B cell (primary cell): ENCODE results near the gene RPS6KA4. TPM values are rescaled to one million over a fixed set of nuclear protein-coding genes. Genes with fewer than 3 reads are reported as not detected.

ENCODE experiments used
- ATAC-seq: fragments of 200-7000 bp; cut with Tn5 transposase; one replicate; pipeline ENCODE4 v1.10.0; 2021; ENCODE audit warnings: low read depth, mild to moderate bottlenecking, moderate number of reproducible peaks, moderate library complexity
- CTCF ChIA-PET: fragments of 350-600 bp; sonication (Branson Sonifier 250); formaldehyde crosslinking; loops from one replicate; lab custom pipeline; 2021; ENCODE audit warnings: antibody characterized with exemption, inconsistent platforms; lab: Charles Lee
- POLR2A ChIA-PET: fragments of 350-600 bp; sonication (Branson Sonifier 250); formaldehyde crosslinking; loops from one replicate; lab custom pipeline; 2021; ENCODE audit warnings: antibody characterized with exemption; lab: Charles Lee
- DNase-seq: peaks from one replicate; pipeline ENCODE4 v3.0.0; 2013
- H2AFZ ChIP-seq: 2 replicates; pipeline ENCODE4 v1.6.1; 2012; ENCODE audit warnings: mild to moderate bottlenecking, low read depth, low read length; ENCODE audit not compliant: insufficient read depth, poor library complexity, severe bottlenecking
- H3K27ac ChIP-seq, 2 donors: 1 replicate in 1 of 2; 2 replicates in 1 of 2; pipeline ENCODE4 v1.5.1; 2012 to 2013; ENCODE audit warnings: low read length in 2 of 2, mild to moderate bottlenecking in 2 of 2, moderate library complexity in 1 of 2
- H3K27me3 ChIP-seq, 4 experiments: fragments of 200-600 bp in 1 of 4; sonication (generic) in 1 of 4; replicated peaks in 1 of 4; 1 replicate in 2 of 4; 2 replicates in 2 of 4; pipeline versions ENCODE4 v1.6.1 to v1.7.0; 2013 to 2016; ENCODE audit warnings: low read length in 3 of 4, mild to moderate bottlenecking in 2 of 4, mixed read lengths in 1 of 4, moderate library complexity in 1 of 4; ENCODE audit not compliant: insufficient read depth in 4 of 4, control insufficient read depth in 3 of 4; ENCODE audit errors: control extremely low read depth in 1 of 4
- H3K36me3 ChIP-seq, 2 experiments: replicated peaks in 1 of 2; 1 replicate in 1 of 2; 2 replicates in 1 of 2; pipeline versions ENCODE4 v1.6.1 to v1.7.1; 2013; ENCODE audit warnings: low read length in 1 of 2; ENCODE audit not compliant: insufficient read depth in 2 of 2, control insufficient read depth in 1 of 2; ENCODE audit errors: control extremely low read depth in 1 of 2, extremely low read depth in 1 of 2
- H3K4me1 ChIP-seq, 2 donors: fragments of 200-600 bp in 1 of 2; sonication (generic) in 1 of 2; 1 replicate in 1 of 2; 2 replicates in 1 of 2; pipeline versions ENCODE4 v1.5.1 to v1.6.1; 2013 to 2017; ENCODE audit warnings: low read length in 2 of 2; ENCODE audit not compliant: control insufficient read depth in 2 of 2, insufficient read depth in 2 of 2
- H3K4me2 ChIP-seq: replicated peaks from 2 replicates; pipeline ENCODE3; 2012; ENCODE audit warnings: mild to moderate bottlenecking, low read depth, low read length; ENCODE audit not compliant: poor library complexity, severe bottlenecking
- H3K4me3 ChIP-seq, 5 experiments: fragments of 200-600 bp in 1 of 5; sonication (generic) in 1 of 5; 1 replicate in 3 of 5; 2 replicates in 2 of 5; pipeline versions ENCODE4 v1.5.1 to v1.7.0; 2011 to 2016; ENCODE audit warnings: low read length in 4 of 5, mild to moderate bottlenecking in 4 of 5, low read depth in 2 of 5, control low read depth in 1 of 5, moderate library complexity in 1 of 5; ENCODE audit not compliant: insufficient read depth in 1 of 5; ENCODE audit errors: control extremely low read depth in 1 of 5, extremely low read depth in 1 of 5
- H3K79me2 ChIP-seq: fragments of 200-600 bp; sonication (generic); one replicate; pipeline ENCODE4 v1.6.0; 2016; ENCODE audit warnings: low read length; ENCODE audit not compliant: control insufficient read depth, insufficient read depth
- H3K9ac ChIP-seq: fragments of 200-600 bp; sonication (generic); 2 replicates; pipeline ENCODE4 v1.6.1; 2017; ENCODE audit warnings: mild to moderate bottlenecking, low read length, moderate library complexity
- H3K9me3 ChIP-seq, 3 donors: one replicate each; pipeline versions ENCODE4 v1.6.1 to v1.7.1; 2013; ENCODE audit warnings: low read length in 2 of 3; ENCODE audit not compliant: control insufficient read depth in 2 of 3, insufficient read depth in 1 of 3; ENCODE audit errors: control extremely low read depth in 1 of 3
- H4K20me1 ChIP-seq: 2 replicates; pipeline ENCODE4 v1.6.0; 2012; ENCODE audit warnings: mild to moderate bottlenecking, low read length; ENCODE audit not compliant: insufficient read depth, control insufficient read depth, poor library complexity, severe bottlenecking
- H3K27ac Mint-ChIP-seq: one replicate; pipeline ENCODE4 v1.8.0; 2021; ENCODE audit warnings: mixed read lengths
- H3K27me3 Mint-ChIP-seq: one replicate; pipeline ENCODE4 v1.8.0; 2021; ENCODE audit warnings: mixed read lengths
- H3K4me1 Mint-ChIP-seq: one replicate; pipeline ENCODE4 v1.8.0; 2021; ENCODE audit warnings: mixed read lengths
- H3K4me3 Mint-ChIP-seq: one replicate; pipeline ENCODE4 v1.8.0; 2021; ENCODE audit warnings: mixed read lengths
- H3K9me3 Mint-ChIP-seq: one replicate; pipeline ENCODE4 v1.8.0; 2022; ENCODE audit warnings: mixed read lengths; ENCODE audit not compliant: insufficient read depth
- EZH2 ChIP-seq: IDR thresholded peaks from 2 replicates; pipeline ENCODE4 v1.6.1; 2012; ENCODE audit warnings: borderline replicate concordance, low read depth, mild to moderate bottlenecking, moderate library complexity, low read length; ENCODE audit not compliant: insufficient read depth, poor library complexity, severe bottlenecking
- WGBS: methylation state at CpG from one replicate; pipeline ENCODE4 v1.1.5; 2013; ENCODE audit warnings: missing lambda C conversion rate; ENCODE audit not compliant: insufficient coverage; 5-methylcytosine and 5-hydroxymethylcytosine counted together
- intact Hi-C: fragments of 100-400 bp; cut with micrococcal nuclease; formaldehyde crosslinking; loops from one replicate; pipeline ENCODE4 v1.10.0; 2022
- polyA plus RNA-seq: library from polyadenylated mRNA; depleted of rRNA; stranded (reverse); fragments of >200 nt; gene quantifications from 2 replicates; pipeline ENCODE4 v1.2.3, GENCODE V29; 2012
- total RNA-seq, 2 donors: library from RNA; stranded (reverse); fragments of 120-200 nt in 1 of 2; gene quantifications; 1 replicate in 1 of 2; 2 replicates in 1 of 2; pipeline versions ENCODE4 v1.2.3 to v1.2.4, GENCODE V29; 2013 to 2022
- TF ChIP-seq, protein P1 (sequence below): fragments of 200-600 bp; IDR thresholded peaks from one replicate; pipeline ENCODE4 v1.8.0; 2022; ENCODE audit warnings: antibody characterized with exemption, mild to moderate bottlenecking

Gene RPS6KA4
- total and polyA plus RNA-seq, 2 donors (not counting 1 experiment from before 2014, with no cell fraction given) = 22.6 to 32.5 TPM

DNA sequence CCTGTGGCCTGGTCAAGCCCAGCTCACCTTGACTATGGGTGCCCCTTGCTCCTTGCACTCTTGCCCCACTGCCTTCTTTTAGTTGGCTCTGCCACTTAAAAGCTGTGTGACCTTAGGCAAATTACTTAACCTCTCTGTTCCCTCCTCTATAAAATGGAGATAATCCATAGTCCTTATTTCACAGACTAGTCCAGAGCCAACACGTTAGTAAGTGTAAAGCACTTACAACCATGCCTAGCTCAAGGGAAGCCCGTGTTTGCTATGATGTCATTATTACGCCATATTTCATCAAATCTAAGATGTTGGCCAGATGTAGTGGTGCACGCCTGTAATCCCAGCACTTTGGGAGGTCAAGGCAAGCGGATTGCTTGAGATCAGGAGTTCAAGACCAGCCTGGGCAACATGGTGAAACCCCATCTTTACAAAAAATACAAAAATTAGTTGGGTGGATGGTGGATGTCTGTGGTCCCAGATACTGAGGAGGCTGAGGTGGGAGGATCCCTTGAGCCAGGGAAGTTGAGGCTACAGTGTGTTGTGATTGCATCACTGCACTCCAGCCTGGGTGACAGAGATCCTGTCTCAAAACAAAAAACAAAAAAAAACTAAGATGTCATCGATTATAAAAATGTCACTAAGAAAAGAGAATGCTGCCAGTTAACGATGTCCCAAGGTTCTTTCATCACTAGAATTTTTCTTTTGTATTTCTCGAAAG, 21.3 kb upstream of the RPS6KA4 start:
- Histone ChIP-seq H3K4me2 (no peak overlapping the region), H2AFZ (no peak overlapping the region), H3K27ac (peak overlapping the region in 1 of 2 donors; percentile 0), H3K36me3 (peaks cover 0 to 22% of the 10 kb centered on the region in 2 experiments), H3K9me3 (no peaks in the 10 kb centered on the region), H3K4me3 (no peak overlapping the region), H4K20me1 (peaks cover 22% of the 10 kb centered on the region), H3K27me3 (no peaks in the 10 kb centered on the region), H3K79me2 (peaks cover 29% of the 10 kb centered on the region), H3K9ac (no peak overlapping the region), H3K4me1 (peaks cover 38 to 54% of the 10 kb centered on the region in 2 donors)
- POLR2A ChIA-PET = interaction anchor here (0.9 kb wide), 1 partner anchor 20 kb away, joined by 3 read pairs; the partner anchor contains the start of genes PRDX5 and TRMT112
- WGBS = 96% methylated on average over 4 of the region's 8 CpGs
- H3K27ac Mint-ChIP-seq = peak overlapping the region; percentile 46
- DNase-seq (no peak), ATAC-seq (no peak)
- H3K4me3 Mint-ChIP-seq = no peak overlapping the region
- no peaks in the 10 kb centered on the region for H3K9me3 Mint-ChIP-seq
- intact Hi-C loops = no loop called here
- CTCF ChIA-PET = interaction anchor here (1.3 to 4.3 kb wide), 4 partner anchors 18 to 33 kb away, joined by 3 to 24 read pairs (median 18); partner anchors contain the start of genes ESRRA, PRDX5 and TRMT112
- peaks cover 67% of the 10 kb centered on the region for H3K4me1 Mint-ChIP-seq
- no peak for TF ChIP-seq EZH2
- TF ChIP-seq, protein P1, sequence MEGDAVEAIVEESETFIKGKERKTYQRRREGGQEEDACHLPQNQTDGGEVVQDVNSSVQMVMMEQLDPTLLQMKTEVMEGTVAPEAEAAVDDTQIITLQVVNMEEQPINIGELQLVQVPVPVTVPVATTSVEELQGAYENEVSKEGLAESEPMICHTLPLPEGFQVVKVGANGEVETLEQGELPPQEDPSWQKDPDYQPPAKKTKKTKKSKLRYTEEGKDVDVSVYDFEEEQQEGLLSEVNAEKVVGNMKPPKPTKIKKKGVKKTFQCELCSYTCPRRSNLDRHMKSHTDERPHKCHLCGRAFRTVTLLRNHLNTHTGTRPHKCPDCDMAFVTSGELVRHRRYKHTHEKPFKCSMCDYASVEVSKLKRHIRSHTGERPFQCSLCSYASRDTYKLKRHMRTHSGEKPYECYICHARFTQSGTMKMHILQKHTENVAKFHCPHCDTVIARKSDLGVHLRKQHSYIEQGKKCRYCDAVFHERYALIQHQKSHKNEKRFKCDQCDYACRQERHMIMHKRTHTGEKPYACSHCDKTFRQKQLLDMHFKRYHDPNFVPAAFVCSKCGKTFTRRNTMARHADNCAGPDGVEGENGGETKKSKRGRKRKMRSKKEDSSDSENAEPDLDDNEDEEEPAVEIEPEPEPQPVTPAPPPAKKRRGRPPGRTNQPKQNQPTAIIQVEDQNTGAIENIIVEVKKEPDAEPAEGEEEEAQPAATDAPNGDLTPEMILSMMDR = no peak
- no peaks in the 10 kb centered on the region for H3K27me3 Mint-ChIP-seq

DNA sequence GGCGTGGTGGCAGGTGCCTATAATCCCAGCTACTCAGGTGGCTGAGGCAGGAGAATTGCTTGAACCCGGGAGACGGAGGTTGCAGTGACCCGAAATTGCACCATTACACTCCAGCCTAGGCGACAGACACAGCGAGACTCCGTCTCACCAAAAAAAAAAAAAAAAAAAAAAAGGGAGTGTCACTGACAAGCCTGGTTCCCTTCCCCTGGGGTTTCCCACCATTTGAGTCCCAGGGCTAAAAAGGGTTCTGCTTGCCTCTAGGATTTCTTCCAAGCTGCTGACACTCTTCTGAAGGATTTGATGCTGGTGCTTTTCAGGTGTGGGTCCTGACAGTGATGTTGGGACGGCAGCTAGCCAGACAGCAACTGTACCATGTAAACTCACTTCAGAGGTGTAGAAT, 20.2 kb upstream of the RPS6KA4 start:
- Histone ChIP-seq H3K4me3 (no peak overlapping the region), H3K27ac (peak overlapping the region in 1 of 2 donors; percentile 100), H3K4me1 (peaks cover 38 to 54% of the 10 kb centered on the region in 2 donors), H3K79me2 (peaks cover 37% of the 10 kb centered on the region), H3K4me2 (peak overlapping the region; percentile 98), H3K27me3 (no peaks in the 10 kb centered on the region), H3K36me3 (peaks cover 2 to 29% of the 10 kb centered on the region in 2 experiments), H4K20me1 (peaks cover 31% of the 10 kb centered on the region), H3K9me3 (no peaks in the 10 kb centered on the region), H3K9ac (no peak overlapping the region), H2AFZ (no peak overlapping the region)
- Mint-ChIP-seq H3K4me1 (peaks cover 67% of the 10 kb centered on the region), H3K9me3 (no peaks in the 10 kb centered on the region), H3K4me3 (peak overlapping the region; percentile 89), H3K27me3 (no peaks in the 10 kb centered on the region), H3K27ac (peak overlapping the region; percentile 94)
- ATAC-seq (no peak), DNase-seq (no peak)
- no CpG with 5 or more reads among the region's 8 CpGs for WGBS
- TF ChIP-seq, protein P1 = no peak
- TF ChIP-seq EZH2 = no peak
- intact Hi-C loops = no loop called here
- CTCF ChIA-PET = interaction anchor here (0.7 to 4.1 kb wide), 5 partner anchors 21 to 352 kb away, joined by 3 to 14 read pairs (median 3); partner anchors contain the start of genes ESRRA, PRDX5 and TRMT112
- POLR2A ChIA-PET = interaction anchor here (0.7 kb wide), 1 partner anchor 1501 kb away, joined by 6 read pairs; no protein-coding TSS in a partner anchor
